ENCODE data around the gene MAGI2.
A peak's percentile ranks its signal among the peaks of the same experiment; 100 is the strongest.

MAGI2 gene

GRCh38 chr7:78063758-78064157 lies 1389.7 kb downstream of the MAGI2 start:
- no peak for TF ChIP-seq GATA1 (IDR thresholded peaks at IDR 0.05; ENCODE audit: low read depth, low read length)
- no peak for TF ChIP-seq POLR2A (IDR thresholded peaks at IDR 0.05; ENCODE audit: low read length)
- DNase-seq, result no peak

- DNase-seq, result no peak
- TF ChIP-seq POLR2A (IDR thresholded peaks at IDR 0.05; ENCODE audit: low read length) (no peak), GATA1 (IDR thresholded peaks at IDR 0.05; ENCODE audit: low read depth, low read length) (no peak)
These were observed 1391.3 kb downstream of the MAGI2 start for GRCh38 chr7:78062214-78062613.

- TF ChIP-seq POLR2A (IDR thresholded peaks at IDR 0.05; ENCODE audit: low read length) (no peak), GATA1 (IDR thresholded peaks at IDR 0.05; ENCODE audit: low read depth, low read length) (no peak)
- no peak for DNase-seq
These were observed 1395.9 kb downstream of the MAGI2 start for GRCh38 chr7:78057571-78057970.

- TF ChIP-seq POLR2A (IDR thresholded peaks at IDR 0.05; ENCODE audit: low read length) (no peak), GATA1 (IDR thresholded peaks at IDR 0.05; ENCODE audit: low read depth, low read length) (no peak)
- peak; percentile 25 to 85 for DNase-seq
These were observed 1397.9 kb downstream of the MAGI2 start for GRCh38 chr7:78055599-78055998.

GRCh38 chr7:78055001-78055573 lies 1398.4 kb downstream of the MAGI2 start:
- TF ChIP-seq GATA1 (IDR thresholded peaks at IDR 0.05; ENCODE audit: low read depth, low read length) (no peak), POLR2A (IDR thresholded peaks at IDR 0.05; ENCODE audit: low read length) (no peak)
- DNase-seq, result no peak

GRCh38 chr7:78052112-78052511 lies 1401.4 kb downstream of the MAGI2 start:
- DNase-seq, result no peak

GRCh38 chr7:78047800-78048199 lies 1405.7 kb downstream of the MAGI2 start:
- TF ChIP-seq GATA1 (IDR thresholded peaks at IDR 0.05; ENCODE audit: low read depth, low read length), result no peak
- no peak for TF ChIP-seq POLR2A (IDR thresholded peaks at IDR 0.05; ENCODE audit: low read length)
- DNase-seq, result no peak

More at GRCh38 chr7:78052112-78052511, 1401.4 kb downstream of the MAGI2 start:
- TF ChIP-seq GATA1 (IDR thresholded peaks at IDR 0.05; ENCODE audit: low read depth, low read length) (no peak), POLR2A (IDR thresholded peaks at IDR 0.05; ENCODE audit: low read length) (no peak)

GRCh38 chr7:78043159-78043558 lies 1410.3 kb downstream of the MAGI2 start:
- TF ChIP-seq POLR2A (IDR thresholded peaks at IDR 0.05; ENCODE audit: low read length) (no peak), GATA1 (IDR thresholded peaks at IDR 0.05; ENCODE audit: low read depth, low read length) (no peak)
- no peak for DNase-seq

GRCh38 chr7:78041423-78041822 lies 1412.0 kb downstream of the MAGI2 start:
- DNase-seq, result no peak
- TF ChIP-seq POLR2A (IDR thresholded peaks at IDR 0.05; ENCODE audit: low read length) (no peak), GATA1 (IDR thresholded peaks at IDR 0.05; ENCODE audit: low read depth, low read length) (no peak)

GRCh38 chr7:78039790-78040776 lies 1413.4 kb downstream of the MAGI2 start:
- peak; percentile 58 to 71 for DNase-seq
- TF ChIP-seq POLR2A (IDR thresholded peaks at IDR 0.05; ENCODE audit: low read length) (no peak), GATA1 (IDR thresholded peaks at IDR 0.05; ENCODE audit: low read depth, low read length) (no peak)

GRCh38 chr7:78038465-78039080 lies 1414.9 kb downstream of the MAGI2 start:
- TF ChIP-seq POLR2A (IDR thresholded peaks at IDR 0.05; ENCODE audit: low read length), result no peak
- TF ChIP-seq GATA1 (IDR thresholded peaks at IDR 0.05; ENCODE audit: low read depth, low read length), result no peak

GRCh38 chr7:78037603-78038002 lies 1415.9 kb downstream of the MAGI2 start:
- TF ChIP-seq POLR2A (IDR thresholded peaks at IDR 0.05; ENCODE audit: low read length) (no peak), GATA1 (IDR thresholded peaks at IDR 0.05; ENCODE audit: low read depth, low read length) (no peak)
- no peak for DNase-seq

More at GRCh38 chr7:78038465-78039080, 1414.9 kb downstream of the MAGI2 start:
- DNase-seq, result no peak

GRCh38 chr7:78033410-78033809 lies 1420.1 kb downstream of the MAGI2 start:
- DNase-seq, result no peak
- TF ChIP-seq POLR2A (IDR thresholded peaks at IDR 0.05; ENCODE audit: low read length), result no peak
- TF ChIP-seq GATA1 (IDR thresholded peaks at IDR 0.05; ENCODE audit: low read depth, low read length), result no peak

GRCh38 chr7:78026492-78026891 lies 1427.0 kb downstream of the MAGI2 start:
- TF ChIP-seq GATA1 (IDR thresholded peaks at IDR 0.05; ENCODE audit: low read depth, low read length), result no peak
- TF ChIP-seq POLR2A (IDR thresholded peaks at IDR 0.05; ENCODE audit: low read length), result no peak
- DNase-seq, result no peak
